Esophagus (tissue), 2 donors: ENCODE data around the gene DISC1. TPM values are rescaled to one million over a fixed set of nuclear protein-coding genes. Genes with fewer than 3 reads are reported as not detected.

Experiments used
- H3K27ac ChIP-seq, 2 donors: one replicate each; pipeline ENCODE4 v1.5.1; 2013; ENCODE audit warnings: low read depth in 2 of 2, mild to moderate bottlenecking in 2 of 2, inconsistent platforms in 1 of 2, low read length in 1 of 2, moderate library complexity in 1 of 2
- H3K27me3 ChIP-seq, 2 donors: one replicate each; pipeline ENCODE4 v1.6.1; 2013; ENCODE audit warnings: low read length in 2 of 2, control low read depth in 1 of 2, mild to moderate bottlenecking in 1 of 2; ENCODE audit not compliant: insufficient read depth in 2 of 2, control insufficient read depth in 1 of 2
- H3K36me3 ChIP-seq, 2 donors: one replicate each; pipeline ENCODE4 v1.6.1; 2013; ENCODE audit warnings: low read length in 1 of 2; ENCODE audit not compliant: control insufficient read depth in 2 of 2, insufficient read depth in 2 of 2
- H3K4me1 ChIP-seq, 2 donors: one replicate each; pipeline ENCODE4 v1.6.1; 2013; ENCODE audit warnings: low read length in 1 of 2; ENCODE audit not compliant: control insufficient read depth in 2 of 2, insufficient read depth in 2 of 2
- H3K4me3 ChIP-seq, 2 donors: one replicate each; pipeline ENCODE4 v1.5.1; 2013; ENCODE audit warnings: low read length in 2 of 2, mild to moderate bottlenecking in 2 of 2, low read depth in 1 of 2, moderate library complexity in 1 of 2
- H3K9me3 ChIP-seq, 2 donors: one replicate each; pipeline ENCODE4 v1.6.1; 2013; ENCODE audit warnings: mild to moderate bottlenecking in 2 of 2, low read depth in 1 of 2, low read length in 1 of 2, moderate library complexity in 1 of 2; ENCODE audit not compliant: control insufficient read depth in 2 of 2, insufficient read depth in 1 of 2
- WGBS, 2 donors: extraction: QIAGEN DNeasy Blood & Tissue Kit; methylation state at CpG; one replicate each; pipeline ENCODE4 v1.1.7; 2013; 5-methylcytosine and 5-hydroxymethylcytosine counted together
- polyA plus RNA-seq, 2 donors: library from polyadenylated mRNA; stranded (reverse); fragments of 200-250 nt; gene quantifications; one replicate each; pipeline ENCODE4 v1.2.3, GENCODE V29; 2013
- donor health status: healthy with polysubstance abuse.
- donor health status: Bipolar disorder and iron deficiency.

Gene DISC1
- polyA plus RNA-seq, 2 donors, result 0.41 to 0.79 TPM

DNA sequence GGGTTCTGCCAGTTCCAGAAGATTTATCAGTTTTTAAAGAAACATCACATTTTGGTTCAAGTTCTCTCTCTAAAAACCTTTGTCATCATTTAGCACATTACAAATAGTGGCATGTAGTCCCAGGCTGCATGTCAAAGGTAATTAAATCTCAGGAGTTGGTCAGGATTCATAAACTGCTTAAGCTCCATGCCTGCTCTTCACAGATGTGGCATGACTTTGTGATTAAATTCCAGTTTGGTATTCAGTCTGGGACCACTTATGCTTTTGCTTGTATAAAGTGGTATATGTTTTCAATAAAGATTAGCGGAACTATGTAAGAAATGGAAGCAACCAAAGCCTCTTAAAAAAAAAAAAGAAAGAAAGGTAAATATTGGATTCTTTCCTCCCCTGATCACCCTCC is 408.0 kb downstream of the DISC1 start:
- Histone ChIP-seq H3K9me3 (no peaks in the 10 kb centered on the region), H3K27me3 (no peaks in the 10 kb centered on the region), H3K36me3 (peaks cover 0 to 3% of the 10 kb centered on the region in 2 donors), H3K4me3 (no peak overlapping the region), H3K4me1 (peaks cover 0 to 5% of the 10 kb centered on the region in 2 donors), H3K27ac (no peak overlapping the region)
- 100% methylated on average over 1 of the region's 1 CpG for WGBS, 2 donors

DNA sequence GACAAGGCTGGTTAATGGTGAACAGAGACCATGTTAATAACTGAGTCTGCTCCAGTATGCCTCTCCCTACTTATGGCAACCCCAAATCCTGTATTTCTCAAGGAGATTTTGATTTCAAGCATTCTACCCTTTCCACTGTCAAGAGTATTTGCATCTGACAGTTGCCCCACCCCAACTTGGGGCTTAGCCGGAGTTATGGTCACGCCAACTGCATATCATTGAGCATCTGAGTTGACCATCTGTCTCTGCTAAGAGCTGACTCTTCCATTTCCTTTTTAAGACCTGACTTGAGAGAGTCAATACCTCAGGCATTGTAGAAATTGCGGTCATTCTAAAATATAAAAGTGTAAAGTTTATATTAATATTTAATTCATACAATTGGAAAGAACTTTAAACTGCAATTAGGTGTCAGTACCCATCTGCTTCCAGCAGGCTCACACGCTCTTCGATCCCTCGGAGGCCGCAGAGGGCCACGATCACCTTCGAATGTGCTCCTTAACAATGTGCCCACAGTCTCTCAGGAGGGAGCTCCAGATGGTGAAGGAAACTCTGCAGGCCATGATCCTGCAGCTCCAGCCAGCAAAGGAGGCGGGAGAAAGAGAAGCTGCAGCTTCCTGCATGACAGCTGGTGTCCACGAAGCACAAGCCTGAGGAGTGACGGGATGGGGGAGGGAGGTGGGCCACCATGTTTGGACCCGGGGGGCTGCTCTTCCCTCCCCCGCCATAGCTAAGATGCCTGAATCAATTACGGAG is 409.8 kb downstream of the DISC1 start:
- H3K27ac ChIP-seq, result no peak overlapping the region
- no peaks in the 10 kb centered on the region for H3K9me3 ChIP-seq
- peaks cover 0 to 5% of the 10 kb centered on the region in 2 donors for H3K4me1 ChIP-seq
- no peaks in the 10 kb centered on the region for H3K27me3 ChIP-seq
- H3K4me3 ChIP-seq, result no peak overlapping the region
- 92% methylated on average over 15 of the region's 15 CpGs for whole genome bisulfite sequencing, 2 donors
- peaks cover 0 to 3% of the 10 kb centered on the region in 2 donors for H3K36me3 ChIP-seq

DNA sequence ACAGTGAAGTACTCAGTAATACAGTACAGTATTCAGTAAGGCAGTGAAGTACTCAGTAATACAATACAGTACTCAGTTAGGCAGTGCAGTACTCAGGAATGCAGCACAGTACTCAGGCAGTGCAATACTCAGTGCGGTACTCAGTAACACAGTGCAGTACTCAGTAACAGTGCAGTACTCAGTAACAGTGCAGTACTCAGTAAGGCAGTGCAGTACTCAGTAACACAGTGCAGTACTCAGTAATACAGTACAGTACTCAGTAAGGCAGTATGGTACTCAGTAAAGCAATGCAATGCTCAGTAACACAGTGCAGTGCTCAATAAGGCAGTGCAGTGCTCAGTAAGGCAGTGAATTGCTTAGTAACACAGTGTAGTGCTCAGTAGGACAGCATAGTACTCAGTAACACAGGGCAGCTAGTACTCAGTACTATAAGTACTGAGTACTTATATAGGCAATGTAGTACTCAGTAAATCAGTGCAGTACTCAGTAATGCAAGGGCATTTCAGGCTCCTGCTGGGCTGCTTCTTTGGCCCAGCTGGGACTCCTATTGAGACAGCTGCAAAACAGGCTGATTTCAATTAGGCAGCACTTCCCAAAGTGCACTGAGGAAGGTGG is 411.3 kb downstream of the DISC1 start:
- Histone ChIP-seq H3K36me3 (peaks cover 0 to 3% of the 10 kb centered on the region in 2 donors), H3K27ac (no peak overlapping the region), H3K9me3 (no peaks in the 10 kb centered on the region), H3K4me3 (no peak overlapping the region), H3K4me1 (peaks cover 0 to 5% of the 10 kb centered on the region in 2 donors), H3K27me3 (no peaks in the 10 kb centered on the region)
- WGBS, 2 donors, result 90 to 100% methylated on average over 1 of the region's 1 CpG

DNA sequence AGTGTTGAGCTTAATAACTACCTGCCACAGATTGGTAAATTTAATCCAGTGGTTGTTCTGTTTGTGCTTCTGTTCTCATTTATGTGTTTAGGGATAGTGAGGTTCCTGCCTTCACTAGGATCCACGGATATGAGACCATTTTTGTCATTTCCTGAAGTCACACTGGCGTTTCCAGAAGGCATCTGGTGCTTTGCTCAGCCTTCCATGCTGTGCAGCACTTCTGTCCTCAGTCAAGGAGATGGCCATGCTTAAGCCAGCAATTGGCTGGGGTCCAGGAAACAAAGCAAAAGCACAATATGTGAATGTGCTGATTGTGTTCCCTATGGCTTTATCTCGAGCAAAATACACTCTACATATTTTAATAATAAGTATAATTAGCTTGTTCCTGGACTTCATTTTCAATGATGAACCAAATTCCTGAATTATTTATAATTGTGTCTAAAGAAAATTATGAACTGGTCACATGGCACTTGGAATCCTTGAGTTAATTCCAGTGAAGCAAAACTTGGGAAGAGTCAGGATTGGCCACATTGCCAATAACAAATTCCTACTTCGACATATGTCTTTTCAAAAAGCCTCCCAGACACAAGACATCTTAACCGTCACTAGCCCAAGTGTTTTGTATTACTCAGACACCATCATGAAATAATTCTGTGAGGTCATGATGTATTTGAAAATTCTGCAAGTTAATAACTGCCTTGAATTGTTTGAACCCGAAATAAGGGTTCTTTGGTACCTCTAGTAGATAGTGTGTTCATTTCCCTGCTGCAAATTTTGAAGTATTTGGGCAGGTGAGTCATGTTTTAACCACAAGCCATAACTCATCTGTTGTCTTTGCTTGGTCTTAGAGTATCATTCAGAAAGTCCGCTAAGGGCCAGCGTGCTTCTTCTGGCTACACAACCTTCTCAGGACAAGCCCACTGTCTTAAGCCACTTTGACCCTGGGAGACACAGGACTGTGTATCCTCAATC is 412.4 kb downstream of the DISC1 start:
- 61 to 72% methylated on average over 8 of the region's 8 CpGs for WGBS, 2 donors
- H3K27ac ChIP-seq, result no peak overlapping the region

DNA sequence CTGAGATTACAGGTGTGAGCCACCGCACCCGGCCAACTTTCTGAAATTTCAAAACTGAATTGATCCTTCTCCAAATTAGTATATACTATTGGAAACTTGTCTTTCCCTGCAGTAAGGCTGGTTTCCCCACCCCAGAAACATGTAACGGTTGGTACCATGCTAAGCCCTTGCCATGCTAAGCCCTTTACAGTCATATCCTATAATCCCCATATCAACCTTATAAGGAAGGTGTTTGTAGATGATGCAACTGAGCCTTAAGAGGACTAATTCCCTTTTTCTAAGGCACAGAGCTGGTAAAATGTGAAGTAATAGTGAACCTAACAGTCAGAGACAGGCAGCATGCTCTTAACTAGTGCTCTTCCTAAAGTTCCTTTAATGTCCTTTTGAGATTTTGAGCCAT is 413.7 kb downstream of the DISC1 start:
- Histone ChIP-seq H3K9me3 (no peaks in the 10 kb centered on the region), H3K27ac (no peak overlapping the region), H3K27me3 (no peaks in the 10 kb centered on the region), H3K4me1 (peaks cover 0 to 5% of the 10 kb centered on the region in 2 donors), H3K4me3 (no peak overlapping the region), H3K36me3 (no peaks in the 10 kb centered on the region)
- WGBS, 2 donors, result 73 to 82% methylated on average over 3 of the region's 3 CpGs

More for the DNA sequence above, 412.4 kb downstream of the DISC1 start:
- no peaks in the 10 kb centered on the region for H3K27me3 ChIP-seq
- H3K4me3 ChIP-seq, result no peak overlapping the region
- peaks cover 0 to 5% of the 10 kb centered on the region in 2 donors for H3K4me1 ChIP-seq
- no peaks in the 10 kb centered on the region for H3K9me3 ChIP-seq
- no peaks in the 10 kb centered on the region for H3K36me3 ChIP-seq

DNA sequence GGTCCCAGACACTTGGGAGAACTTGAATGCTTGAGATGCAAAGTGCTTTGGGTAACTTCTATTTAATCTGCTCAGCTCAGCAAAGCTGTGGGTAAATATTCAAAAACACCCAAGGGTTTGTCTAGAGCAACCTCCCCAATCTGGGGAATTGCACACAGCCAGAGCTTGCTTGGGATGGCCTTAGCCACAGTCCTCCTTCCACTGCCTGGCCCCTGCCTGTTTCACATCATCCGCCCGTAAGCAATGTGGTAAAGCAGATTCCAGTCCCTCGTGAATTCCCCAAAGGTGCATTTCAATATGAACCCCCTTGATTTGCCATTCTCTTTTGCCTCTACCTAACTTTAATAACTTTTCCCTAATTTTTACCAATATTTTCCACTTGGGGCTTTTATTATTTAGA is 418.1 kb downstream of the DISC1 start:
- H3K4me1 ChIP-seq, result peaks cover 2 to 4% of the 10 kb centered on the region in 2 donors
- 91 to 96% methylated on average over 3 of the region's 3 CpGs for WGBS, 2 donors

DNA sequence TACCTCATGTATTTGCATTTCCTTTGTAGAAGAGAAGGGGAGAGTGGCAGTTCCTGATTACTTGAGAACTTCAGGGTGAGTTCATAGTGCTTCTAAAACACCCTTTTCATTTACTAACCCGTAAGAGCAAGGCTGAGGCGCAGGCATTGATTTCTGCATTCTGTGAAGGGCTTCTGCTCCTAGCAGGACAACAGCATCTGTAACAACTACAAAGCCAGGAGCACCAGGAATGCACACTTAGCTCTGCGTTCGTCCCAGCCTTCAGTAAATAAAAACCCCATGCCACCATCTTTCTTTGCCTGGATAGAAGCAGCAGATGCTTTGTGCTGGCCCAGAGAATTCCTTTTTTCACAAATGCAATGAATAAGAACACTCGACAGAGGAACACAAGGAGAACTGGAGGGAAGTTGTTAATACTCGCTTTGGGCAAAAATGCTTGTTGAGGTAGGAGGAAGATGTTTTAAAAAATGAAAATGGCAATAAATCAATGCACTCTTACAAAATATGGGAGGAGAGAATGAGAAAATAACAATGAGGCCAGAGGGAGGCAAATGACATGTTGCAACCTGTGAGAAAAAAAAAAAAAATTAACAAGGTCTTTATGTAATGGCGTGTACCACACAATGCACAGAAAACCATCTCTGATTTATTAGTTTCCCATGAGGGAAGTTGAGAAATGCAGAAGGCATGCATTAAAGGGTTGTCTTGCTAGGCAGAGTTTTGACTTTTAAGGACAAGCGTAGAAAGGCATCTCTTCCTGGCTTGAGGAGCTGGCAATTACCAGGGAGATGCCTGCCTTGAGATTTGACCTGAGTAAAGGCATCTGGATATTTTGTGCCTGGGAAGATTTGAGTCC is 418.8 kb downstream of the DISC1 start:
- Histone ChIP-seq H3K9me3 (no peaks in the 10 kb centered on the region), H3K27me3 (no peaks in the 10 kb centered on the region), H3K36me3 (no peaks in the 10 kb centered on the region), H3K4me1 (peaks cover 2 to 4% of the 10 kb centered on the region in 2 donors), H3K4me3 (no peak overlapping the region), H3K27ac (peak overlapping the region; percentile 49 to 85)
- 64 to 67% methylated on average over 8 of the region's 8 CpGs for WGBS, 2 donors

More for the DNA sequence above, 418.1 kb downstream of the DISC1 start:
- H3K27me3 ChIP-seq, result no peaks in the 10 kb centered on the region
- no peaks in the 10 kb centered on the region for H3K36me3 ChIP-seq
- H3K4me3 ChIP-seq, result no peak overlapping the region
- H3K9me3 ChIP-seq, result no peaks in the 10 kb centered on the region
- H3K27ac ChIP-seq, result no peak overlapping the region

DNA sequence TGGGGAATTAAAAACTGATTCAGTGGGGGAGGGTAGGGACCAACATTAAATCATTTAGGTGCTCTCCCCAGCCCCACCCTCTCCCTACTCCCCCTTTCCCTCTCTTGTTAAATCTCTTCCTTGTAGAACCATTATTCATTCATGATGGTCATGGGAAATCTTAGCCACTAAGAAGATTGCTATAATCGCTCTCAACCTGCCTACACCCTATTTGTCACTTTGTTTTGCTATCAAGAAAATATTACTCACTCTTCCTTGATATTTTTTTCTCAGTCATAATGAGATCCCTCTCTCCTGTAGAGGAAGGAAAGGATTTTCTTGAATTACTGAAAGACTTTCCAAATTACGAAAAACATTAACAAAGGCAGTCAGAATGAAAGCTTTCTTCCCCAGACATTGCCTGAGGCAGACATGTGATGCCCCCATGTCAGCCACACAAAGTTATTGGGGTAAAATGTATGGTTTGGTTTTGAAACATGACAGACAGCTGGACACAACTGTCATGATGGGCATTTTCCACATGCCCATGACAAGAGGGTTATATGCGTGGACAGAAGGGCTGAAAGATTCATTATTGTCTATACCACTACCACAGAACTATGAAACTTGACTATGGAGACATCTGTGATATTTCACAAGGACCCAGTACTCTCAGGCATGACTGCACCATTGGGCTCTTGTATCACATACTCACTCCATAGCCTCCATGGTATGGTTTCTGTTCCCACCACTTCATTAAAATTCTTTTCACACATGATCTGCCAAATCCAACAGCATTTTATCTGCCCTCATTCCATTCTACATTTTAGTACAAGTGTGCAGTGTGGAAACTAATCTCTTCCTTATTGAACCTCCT is 420.1 kb downstream of the DISC1 start:
- Histone ChIP-seq H3K27ac (peak overlapping the region; percentile 49 to 85), H3K9me3 (no peaks in the 10 kb centered on the region), H3K36me3 (no peaks in the 10 kb centered on the region), H3K4me1 (peaks cover 2 to 4% of the 10 kb centered on the region in 2 donors), H3K4me3 (no peak overlapping the region), H3K27me3 (no peaks in the 10 kb centered on the region)
- WGBS, 2 donors, result 63 to 65% methylated on average over 3 of the region's 3 CpGs
